Spleen (tissue), 11 donors: ENCODE results near the gene BANP. TPM values are rescaled to one million over a fixed set of nuclear protein-coding genes. Genes with fewer than 3 reads are reported as not detected.
"Not testable (repeated sequence)": the region's sequence is repeated elsewhere in the genome, so short reads cannot be mapped to it uniquely, and the experiment has no call there.

ENCODE experiments used
- DNase-seq: peaks from one replicate; pipeline ENCODE4 v3.0.0-alpha.2; 2020
- H3K27ac ChIP-seq, 8 donors: fragments of 200-600 bp; sonication (generic) in 7 of 8; 1 replicate in 4 of 8; 2 replicates in 4 of 8; pipeline versions ENCODE4 v1.5.0 to v1.8.0; 2016 to 2021; ENCODE audit warnings: inconsistent platforms in 4 of 8, mild to moderate bottlenecking in 4 of 8, moderate library complexity in 1 of 8
- H3K27me3 ChIP-seq, 7 donors: fragments of 200-600 bp; sonication (generic) in 6 of 7; replicated peaks in 1 of 7; 1 replicate in 4 of 7; 2 replicates in 3 of 7; pipeline versions ENCODE4 v1.5.0 to v1.8.0; 2016 to 2021; ENCODE audit warnings: inconsistent platforms in 3 of 7, mild to moderate bottlenecking in 1 of 7
- H3K36me3 ChIP-seq, 6 donors: fragments of 200-600 bp; sonication (generic) in 5 of 6; 1 replicate in 4 of 6; 2 replicates in 2 of 6; pipeline versions ENCODE4 v1.5.0 to v1.8.0; 2016 to 2021; ENCODE audit warnings: inconsistent platforms in 2 of 6
- H3K4me1 ChIP-seq, 6 donors: fragments of 200-600 bp; sonication (generic) in 5 of 6; 1 replicate in 3 of 6; 2 replicates in 3 of 6; pipeline versions ENCODE4 v1.5.0 to v1.8.0; 2016 to 2021; ENCODE audit warnings: inconsistent platforms in 3 of 6
- H3K4me3 ChIP-seq, 8 donors: fragments of 200-600 bp; sonication (generic) in 7 of 8; 1 replicate in 4 of 8; 2 replicates in 4 of 8; pipeline versions ENCODE4 v1.5.0 to v1.8.0; 2016 to 2021; ENCODE audit warnings: inconsistent platforms in 4 of 8, mild to moderate bottlenecking in 4 of 8, moderate library complexity in 2 of 8
- H3K9me3 ChIP-seq, 8 donors: fragments of 200-600 bp; sonication (generic) in 7 of 8; 1 replicate in 4 of 8; 2 replicates in 4 of 8; pipeline versions ENCODE4 v1.5.0 to v1.8.0; 2016 to 2021; ENCODE audit warnings: inconsistent platforms in 4 of 8
- POLR2A ChIP-seq, 3 donors: fragments of 450-650 bp; IDR thresholded peaks; one replicate each; pipeline ENCODE4 v1.5.1; 2017; ENCODE audit warnings: antibody characterized with exemption in 3 of 3, mild to moderate bottlenecking in 1 of 3
- POLR2AphosphoS5 ChIP-seq, 3 donors: sonication (generic); formaldehyde crosslinking; IDR thresholded peaks; one replicate each; pipeline ENCODE4 v1.5.1; 2017; ENCODE audit warnings: antibody characterized with exemption in 3 of 3
- WGBS, 5 donors: extraction: QIAGEN DNeasy Blood & Tissue Kit in 3 of 5; methylation state at CpG; one replicate each; pipeline versions ENCODE4 v1.1.5 to v1.1.7; 2013 to 2018; 5-methylcytosine and 5-hydroxymethylcytosine counted together
- intact Hi-C: fragments of 100-400 bp; cut with DNase I; formaldehyde crosslinking; loops from one replicate; pipeline ENCODE4 v1.15.0; 2023; ENCODE audit warnings: low total_unique reads
- polyA plus RNA-seq, 3 donors: library from polyadenylated mRNA; stranded (reverse); fragments of 200-250 nt; gene quantifications; one replicate each; pipeline ENCODE4 v1.2.1, GENCODE V29; 2013
- total RNA-seq, 7 donors: library from RNA; depleted of rRNA in 3 of 7; stranded (reverse); fragments of >200 nt in 3 of 7; fragmentation: NEBNext Ultra II Directional in 4 of 7; extraction: Animal tissue kit (Norgen Biotek cat#: 25700) in 4 of 7; gene quantifications; one replicate each; pipeline versions ENCODE4 v1.1.0 to v1.2.1, GENCODE V29; 2016 to 2021
- TF ChIP-seq, protein P1 (sequence below), 11 experiments: fragments of 200-600 bp in 7 of 11; fragments of 450-650 bp in 4 of 11; sonication (generic) in 4 of 11; IDR thresholded peaks in 8 of 11; conservative IDR thresholded peaks in 3 of 11; 1 replicate in 7 of 11; 2 replicates in 4 of 11; pipeline versions ENCODE4 v1.4.0 to v1.8.0; 2016 to 2021; ENCODE audit warnings: antibody characterized with exemption in 11 of 11, inconsistent platforms in 4 of 11, mild to moderate bottlenecking in 1 of 11
- donor health status: healthy with polysubstance abuse.
- donor health status: DM: no; HTN: no; CAD: no; lungs with moderate emphysema.
- donor health status: DM: no; HTN: no; CAD: no.
- donor health status: Bipolar disorder and iron deficiency.
- donor health status: healthy.
- donor health status: DM: no; HTN: no; CAD: no.
- donor health status: DM: yes; HTN: yes; CAD: no.

BANP gene
- total and polyA plus RNA-seq, 10 donors = 15.9 to 57.1 (median 42.7) TPM

DNA sequence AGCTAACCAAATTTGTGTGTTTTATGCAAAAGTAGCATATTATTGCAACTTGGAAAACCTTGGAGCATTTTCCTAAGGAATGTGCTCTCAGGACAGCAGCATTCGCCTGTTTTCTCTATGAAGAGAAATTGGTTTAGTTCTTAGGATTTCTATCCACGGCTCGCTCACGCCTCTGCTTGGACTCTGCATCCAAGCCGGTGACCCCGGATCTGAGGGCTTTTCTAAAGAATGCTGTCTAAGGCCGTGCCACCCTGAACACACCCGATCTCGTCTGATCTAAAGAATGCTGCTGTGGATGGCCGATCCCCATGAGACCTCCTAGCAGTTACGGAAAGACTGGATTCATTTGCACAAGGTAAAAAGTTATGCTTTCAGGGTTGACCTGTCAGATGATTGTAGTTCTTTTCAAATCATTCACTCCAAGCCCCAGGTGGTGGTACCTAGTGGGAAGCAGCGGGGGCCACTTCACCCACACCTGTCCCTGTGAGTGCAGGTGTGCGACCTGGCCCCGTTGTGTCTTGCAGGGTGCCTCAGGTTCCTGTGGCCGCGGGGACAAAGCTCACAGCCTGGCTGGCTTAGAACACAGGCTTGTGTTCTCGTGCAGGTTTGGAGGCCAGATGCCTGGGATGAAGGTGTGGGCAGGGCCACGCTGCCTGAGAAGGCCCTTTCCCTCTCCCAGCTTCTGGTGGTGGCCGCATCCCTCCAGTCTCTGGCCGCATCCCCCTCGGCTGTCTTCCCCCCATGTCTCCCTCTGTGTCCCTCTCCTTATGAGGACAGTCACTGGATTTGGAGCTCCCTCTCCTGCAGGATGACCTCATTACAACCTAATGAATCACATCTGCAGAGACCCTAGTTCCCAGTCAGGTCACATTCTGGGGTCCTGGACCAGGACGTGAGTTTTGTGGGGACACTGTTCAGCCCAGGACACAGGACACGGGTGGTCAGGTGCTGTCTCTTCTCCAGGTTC, 71.1 kb downstream of the BANP start:
- Histone ChIP-seq H3K9me3 (no peaks in the 10 kb centered on the region), H3K27me3 (no peaks in the 10 kb centered on the region), H3K4me1 (peaks cover 0 to 18% (median 11%) of the 10 kb centered on the region in 6 donors), H3K27ac (no peak overlapping the region), H3K4me3 (no peak overlapping the region), H3K36me3 (peaks cover 0 to 82% (median 18%) of the 10 kb centered on the region in 6 donors)
- intact Hi-C loops = no loop called here
- TF ChIP-seq POLR2A (IDR thresholded peaks at IDR 0.05) (no peak), POLR2AphosphoS5 (IDR thresholded peaks at IDR 0.05) (no peak)
- TF ChIP-seq, protein P1, sequence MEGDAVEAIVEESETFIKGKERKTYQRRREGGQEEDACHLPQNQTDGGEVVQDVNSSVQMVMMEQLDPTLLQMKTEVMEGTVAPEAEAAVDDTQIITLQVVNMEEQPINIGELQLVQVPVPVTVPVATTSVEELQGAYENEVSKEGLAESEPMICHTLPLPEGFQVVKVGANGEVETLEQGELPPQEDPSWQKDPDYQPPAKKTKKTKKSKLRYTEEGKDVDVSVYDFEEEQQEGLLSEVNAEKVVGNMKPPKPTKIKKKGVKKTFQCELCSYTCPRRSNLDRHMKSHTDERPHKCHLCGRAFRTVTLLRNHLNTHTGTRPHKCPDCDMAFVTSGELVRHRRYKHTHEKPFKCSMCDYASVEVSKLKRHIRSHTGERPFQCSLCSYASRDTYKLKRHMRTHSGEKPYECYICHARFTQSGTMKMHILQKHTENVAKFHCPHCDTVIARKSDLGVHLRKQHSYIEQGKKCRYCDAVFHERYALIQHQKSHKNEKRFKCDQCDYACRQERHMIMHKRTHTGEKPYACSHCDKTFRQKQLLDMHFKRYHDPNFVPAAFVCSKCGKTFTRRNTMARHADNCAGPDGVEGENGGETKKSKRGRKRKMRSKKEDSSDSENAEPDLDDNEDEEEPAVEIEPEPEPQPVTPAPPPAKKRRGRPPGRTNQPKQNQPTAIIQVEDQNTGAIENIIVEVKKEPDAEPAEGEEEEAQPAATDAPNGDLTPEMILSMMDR (IDR thresholded peaks at IDR 0.05 in 8 of 11, conservative IDR thresholded peaks at IDR 0.05 in 3 of 11) = no peak
- 89 to 96% (median 94%) methylated on average over 23 of the region's 23 CpGs for WGBS, 5 donors
- DNase-seq = no peak

DNA sequence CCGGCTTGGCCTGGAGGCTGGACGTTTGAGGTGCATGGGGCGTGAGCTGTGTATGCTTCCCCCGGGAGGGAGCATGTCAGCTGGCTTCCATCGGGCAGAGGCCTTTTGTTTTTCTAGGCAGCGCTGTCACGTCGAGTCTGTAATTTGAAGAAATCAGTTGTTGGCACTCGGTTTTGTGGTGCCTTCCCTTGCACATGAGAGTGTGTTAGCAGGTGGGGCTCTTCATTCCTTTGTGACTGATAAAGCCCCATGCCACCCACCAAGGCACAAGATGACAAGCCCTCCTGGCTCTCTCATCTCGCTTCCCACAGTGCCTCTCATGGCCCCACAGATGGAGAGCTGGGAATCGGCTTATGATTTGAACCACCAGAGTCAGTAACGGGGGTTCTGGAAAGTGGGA, 72.1 kb downstream of the BANP start:
- DNase-seq = no peak
- Histone ChIP-seq H3K9me3 (no peaks in the 10 kb centered on the region), H3K27ac (no peak overlapping the region), H3K36me3 (peaks cover 0 to 82% (median 25%) of the 10 kb centered on the region in 6 donors), H3K4me3 (no peak overlapping the region), H3K4me1 (peaks cover 0 to 18% (median 11%) of the 10 kb centered on the region in 6 donors), H3K27me3 (no peaks in the 10 kb centered on the region)
- intact Hi-C loops = no loop called here
- 89 to 96% (median 94%) methylated on average over 6 to 12 of the region's 12 CpGs for WGBS, 5 donors
- TF ChIP-seq POLR2A (IDR thresholded peaks at IDR 0.05) (no peak), POLR2AphosphoS5 (IDR thresholded peaks at IDR 0.05) (no peak)
- TF ChIP-seq, protein P1 (IDR thresholded peaks at IDR 0.05 in 8 of 11, conservative IDR thresholded peaks at IDR 0.05 in 3 of 11) = no peak

DNA sequence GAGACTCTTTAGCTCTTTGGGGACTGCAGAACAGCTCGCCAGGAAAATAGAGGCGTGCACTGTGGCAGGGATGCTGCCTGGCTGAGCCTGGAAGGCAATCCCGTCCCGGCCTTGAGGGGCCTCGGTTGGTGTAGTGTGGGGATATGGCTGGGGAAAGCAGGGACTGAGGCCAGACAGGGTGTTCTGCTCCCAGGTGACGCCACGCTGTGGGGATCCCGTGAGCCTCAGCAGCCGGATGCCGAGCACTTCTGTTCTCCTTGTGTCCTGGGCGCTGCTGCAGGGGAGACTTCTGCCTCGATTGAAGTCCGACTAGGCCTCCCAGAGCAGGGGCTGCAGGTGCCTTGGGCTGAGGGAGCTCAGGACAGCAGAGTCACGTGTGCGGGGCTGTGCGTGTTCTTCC, 72.6 kb downstream of the BANP start:
- TF ChIP-seq POLR2AphosphoS5 (IDR thresholded peaks at IDR 0.05) = no peak
- no peak for TF ChIP-seq POLR2A (IDR thresholded peaks at IDR 0.05)
- TF ChIP-seq, protein P1 (IDR thresholded peaks at IDR 0.05 in 8 of 11, conservative IDR thresholded peaks at IDR 0.05 in 3 of 11) = no peak
- WGBS, 5 donors = 95 to 98% (median 97%) methylated on average over 12 to 16 of the region's 16 CpGs
- DNase-seq = no peak

DNA sequence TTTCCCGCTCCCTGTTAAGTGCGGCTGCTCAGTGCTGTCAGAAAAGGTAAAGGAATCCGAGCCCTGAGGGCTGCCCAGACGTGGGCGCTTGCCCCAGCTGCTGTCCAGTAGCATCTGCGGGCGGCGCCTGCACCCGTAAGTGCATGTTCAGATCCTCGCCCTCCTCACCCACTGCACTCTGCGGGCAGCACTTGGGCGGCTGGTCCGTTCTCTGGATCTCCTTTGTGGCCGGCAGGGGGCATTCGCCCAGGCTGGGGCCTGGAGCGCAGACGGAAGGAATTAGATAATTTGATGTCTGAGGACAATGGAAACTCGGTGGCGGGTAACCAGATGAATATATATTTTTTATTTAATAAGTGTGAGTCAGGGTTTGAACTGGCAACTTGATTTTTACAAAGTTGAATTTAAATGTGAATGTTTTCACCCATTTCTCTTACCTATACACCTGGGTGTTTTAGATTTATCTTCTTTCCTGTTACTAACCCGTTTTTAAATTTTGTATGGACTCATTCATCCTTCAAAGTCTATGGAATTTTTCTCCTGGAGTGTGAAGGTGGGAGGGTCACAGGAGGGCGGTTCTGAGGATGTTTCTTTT, 73.4 kb downstream of the BANP start:
- DNase-seq = peak; percentile 73

More for the DNA sequence above, 72.6 kb downstream of the BANP start:
- no peaks in the 10 kb centered on the region for H3K27me3 ChIP-seq
- peaks cover 0 to 18% (median 11%) of the 10 kb centered on the region in 6 donors for H3K4me1 ChIP-seq
- H3K27ac ChIP-seq = no peak overlapping the region
- H3K9me3 ChIP-seq = no peaks in the 10 kb centered on the region
- no peak overlapping the region for H3K4me3 ChIP-seq
- intact Hi-C loops = no loop called here
- peaks cover 0 to 82% (median 24%) of the 10 kb centered on the region in 6 donors for H3K36me3 ChIP-seq

DNA sequence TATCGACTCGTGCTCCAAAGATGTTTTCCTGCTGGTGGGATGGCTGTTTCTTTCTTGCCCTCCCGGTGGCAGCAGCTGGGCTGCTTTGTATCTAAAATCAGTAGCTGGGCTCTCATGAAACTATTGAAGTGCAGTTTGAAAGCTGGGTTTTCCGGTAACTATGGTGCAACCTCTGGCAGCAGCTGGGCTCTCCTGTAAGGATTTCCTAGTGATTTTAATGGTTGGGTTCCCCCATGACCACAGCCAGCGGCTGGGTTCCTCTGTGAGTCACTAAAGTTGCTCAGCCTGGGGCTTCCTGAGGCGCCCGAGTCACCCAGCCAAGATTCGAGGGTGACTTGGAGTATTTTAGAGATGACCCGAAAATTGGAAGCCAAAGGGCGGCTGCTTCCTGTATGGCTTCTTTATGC, 73.9 kb downstream of the BANP start:
- intact Hi-C loops, H3K4me3 ChIP-seq, H3K27me3 ChIP-seq, H3K9me3 ChIP-seq: not testable (repeated sequence)
- DNase-seq = peak; percentile 49
- Histone ChIP-seq H3K36me3 (peaks cover 0 to 77% (median 22%) of the 10 kb centered on the region in 6 donors), H3K27ac (peak overlapping the region in 2 of 8 donors; percentile 5 to 21), H3K4me1 (peaks cover 0 to 18% (median 11%) of the 10 kb centered on the region in 6 donors)
- 26 to 68% (median 38%) methylated on average over 9 to 10 of the region's 10 CpGs for WGBS, 5 donors

More for the DNA sequence above, 73.4 kb downstream of the BANP start:
- TF ChIP-seq, protein P1 (IDR thresholded peaks at IDR 0.05 in 8 of 11, conservative IDR thresholded peaks at IDR 0.05 in 3 of 11) = peak in 8 of 11 experiments; percentile 21 to 70 (median 48)
- peak in 2 of 3 donors; percentile 11 to 28 for TF ChIP-seq POLR2AphosphoS5 (IDR thresholded peaks at IDR 0.05)
- H3K4me3 ChIP-seq, intact Hi-C loops, H3K9me3 ChIP-seq, H3K27me3 ChIP-seq: not testable (repeated sequence)
- 77 to 85% (median 81%) methylated on average over 14 to 21 of the region's 21 CpGs for WGBS, 5 donors
- Histone ChIP-seq H3K4me1 (peaks cover 0 to 18% (median 11%) of the 10 kb centered on the region in 6 donors), H3K36me3 (peaks cover 0 to 78% (median 22%) of the 10 kb centered on the region in 6 donors), H3K27ac (peak overlapping the region in 2 of 8 donors; percentile 5 to 21)
